ENCODE measurements around the gene EFR3B.

EFR3B gene

GRCh38 chr2:25065768-25066167 lies 23.9 kb downstream of the EFR3B start:
- no peaks in the 10 kb centered on the region for H3K4me1 ChIP-seq (ENCODE audit: insufficient read depth, low read length)

GRCh38 chr2:25066455-25066854 lies 24.6 kb downstream of the EFR3B start:
- Histone ChIP-seq H2AFZ (ENCODE audit: low read depth, low read length) (no peak overlapping the region), H3K4me3 (ENCODE audit: low read length) (no peak overlapping the region), H3K9me3 (ENCODE audit: low read length) (peaks cover 7% of the 10 kb centered on the region), H3K4me1 (ENCODE audit: insufficient read depth, low read length) (no peaks in the 10 kb centered on the region), H3K36me3 (ENCODE audit: insufficient read depth, low read length) (no peaks in the 10 kb centered on the region), H3K27me3 (ENCODE audit: insufficient read depth, low read length) (no peaks in the 10 kb centered on the region)

More at GRCh38 chr2:25065768-25066167, 23.9 kb downstream of the EFR3B start:
- Histone ChIP-seq H3K27me3 (ENCODE audit: insufficient read depth, low read length) (no peaks in the 10 kb centered on the region), H3K9me3 (ENCODE audit: low read length) (peaks cover 7% of the 10 kb centered on the region), H3K4me3 (ENCODE audit: low read length) (no peak overlapping the region), H3K36me3 (ENCODE audit: insufficient read depth, low read length) (no peaks in the 10 kb centered on the region), H2AFZ (ENCODE audit: low read depth, low read length) (no peak overlapping the region)

GRCh38 chr2:25068217-25068616 lies 26.3 kb downstream of the EFR3B start:
- no peaks in the 10 kb centered on the region for H3K27me3 ChIP-seq (ENCODE audit: insufficient read depth, low read length)
- no peak overlapping the region for H2AFZ ChIP-seq (ENCODE audit: low read depth, low read length)
- H3K4me3 ChIP-seq (ENCODE audit: low read length), result no peak overlapping the region
- peaks cover 7% of the 10 kb centered on the region for H3K9me3 ChIP-seq (ENCODE audit: low read length)
- H3K36me3 ChIP-seq (ENCODE audit: insufficient read depth, low read length), result no peaks in the 10 kb centered on the region
- H3K4me1 ChIP-seq (ENCODE audit: insufficient read depth, low read length), result no peaks in the 10 kb centered on the region

DNA sequence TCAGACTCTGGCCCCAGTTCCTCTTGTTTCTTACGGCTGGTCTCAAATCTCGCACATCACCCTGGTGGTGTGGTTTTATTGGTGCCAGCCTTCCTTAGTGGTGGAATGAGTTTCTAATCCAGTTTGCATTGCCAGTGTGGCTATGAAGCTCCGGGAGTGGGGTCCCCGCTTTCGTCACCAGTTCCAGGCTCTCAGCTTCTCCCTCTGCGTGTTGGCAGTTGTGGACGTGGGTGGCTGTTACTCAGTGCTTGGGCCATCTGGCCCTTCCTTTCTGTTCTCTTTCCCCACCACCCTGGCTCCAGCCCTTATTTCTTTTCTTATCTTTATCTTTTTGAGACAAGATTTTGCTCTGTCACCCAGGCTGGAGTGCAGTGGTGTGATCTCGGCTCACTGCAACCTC lies 30.1 kb downstream of the EFR3B start:
- no peaks in the 10 kb centered on the region for H3K4me1 ChIP-seq (ENCODE audit: insufficient read depth, low read length)
- H2AFZ ChIP-seq (ENCODE audit: low read depth, low read length), result no peak overlapping the region
- H3K36me3 ChIP-seq (ENCODE audit: insufficient read depth, low read length), result peaks cover 2% of the 10 kb centered on the region
- H3K4me3 ChIP-seq (ENCODE audit: low read length), result no peak overlapping the region
- peaks cover 1% of the 10 kb centered on the region for H3K9me3 ChIP-seq (ENCODE audit: low read length)
- H3K27me3 ChIP-seq (ENCODE audit: insufficient read depth, low read length), result no peaks in the 10 kb centered on the region

DNA sequence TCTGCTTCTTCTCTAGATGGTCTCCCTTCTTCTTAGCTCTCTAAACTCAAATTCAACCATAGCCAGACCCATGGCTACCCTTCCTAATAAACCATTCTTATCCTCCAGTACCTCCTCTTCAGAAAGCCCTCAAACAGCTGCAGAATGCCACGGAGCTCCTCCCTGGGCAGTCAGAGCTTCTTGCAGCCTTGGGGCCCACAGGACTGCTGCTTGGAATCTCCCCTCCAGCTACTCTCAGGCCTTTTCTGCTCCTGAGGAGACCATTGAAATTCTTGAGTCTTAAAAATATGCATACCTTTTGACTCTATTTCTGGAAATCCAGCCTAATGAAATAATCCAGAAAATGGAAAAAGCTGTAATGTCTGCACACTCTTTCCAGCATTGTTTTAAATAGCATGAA lies 30.7 kb downstream of the EFR3B start:
- Histone ChIP-seq H2AFZ (ENCODE audit: low read depth, low read length) (no peak overlapping the region), H3K36me3 (ENCODE audit: insufficient read depth, low read length) (peaks cover 2% of the 10 kb centered on the region), H3K9me3 (ENCODE audit: low read length) (peaks cover 1% of the 10 kb centered on the region), H3K4me3 (ENCODE audit: low read length) (no peak overlapping the region), H3K4me1 (ENCODE audit: insufficient read depth, low read length) (no peaks in the 10 kb centered on the region), H3K27me3 (ENCODE audit: insufficient read depth, low read length) (no peaks in the 10 kb centered on the region)

DNA sequence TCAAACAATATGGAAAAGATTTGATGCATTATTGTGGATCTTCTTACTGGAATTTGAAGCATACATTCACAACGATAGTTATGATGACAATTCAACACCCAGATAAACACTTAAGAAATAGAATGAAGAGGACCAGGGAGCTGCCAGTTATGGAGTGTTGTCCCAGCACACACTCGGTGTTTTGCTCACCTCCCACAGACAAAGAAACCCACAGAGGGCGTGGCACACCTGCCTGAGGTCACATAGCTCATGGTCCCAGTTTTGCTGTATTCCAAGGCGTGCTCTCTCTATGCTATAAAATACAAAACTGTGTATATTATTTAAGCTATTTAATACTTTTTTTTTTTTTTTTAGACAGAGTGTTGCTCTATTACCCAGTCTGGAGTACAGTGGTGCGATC lies 31.1 kb downstream of the EFR3B start:
- H3K27me3 ChIP-seq (ENCODE audit: insufficient read depth, low read length), result no peaks in the 10 kb centered on the region
- H3K4me1 ChIP-seq (ENCODE audit: insufficient read depth, low read length), result peaks cover under 1% of the 10 kb centered on the region
- H3K36me3 ChIP-seq (ENCODE audit: insufficient read depth, low read length), result peaks cover 2% of the 10 kb centered on the region
- H3K4me3 ChIP-seq (ENCODE audit: low read length), result no peak overlapping the region
- peaks cover 1% of the 10 kb centered on the region for H3K9me3 ChIP-seq (ENCODE audit: low read length)
- H2AFZ ChIP-seq (ENCODE audit: low read depth, low read length), result no peak overlapping the region

- Histone ChIP-seq H3K9me3 (ENCODE audit: low read length) (peaks cover 1% of the 10 kb centered on the region), H3K4me3 (ENCODE audit: low read length) (no peak overlapping the region), H3K27me3 (ENCODE audit: insufficient read depth, low read length) (no peaks in the 10 kb centered on the region), H3K36me3 (ENCODE audit: insufficient read depth, low read length) (peaks cover 2% of the 10 kb centered on the region), H2AFZ (ENCODE audit: low read depth, low read length) (no peak overlapping the region), H3K4me1 (ENCODE audit: insufficient read depth, low read length) (peaks cover 5% of the 10 kb centered on the region)
These were observed 32.0 kb downstream of the EFR3B start for GRCh38 chr2:25073914-25074313.

GRCh38 chr2:25074826-25075225 lies 33.0 kb downstream of the EFR3B start:
- no peaks in the 10 kb centered on the region for H3K27me3 ChIP-seq (ENCODE audit: insufficient read depth, low read length)
- H3K4me3 ChIP-seq (ENCODE audit: low read length), result no peak overlapping the region
- peaks cover 2% of the 10 kb centered on the region for H3K36me3 ChIP-seq (ENCODE audit: insufficient read depth, low read length)
- H3K9me3 ChIP-seq (ENCODE audit: low read length), result peaks cover 1% of the 10 kb centered on the region
- H3K4me1 ChIP-seq (ENCODE audit: insufficient read depth, low read length), result peaks cover 5% of the 10 kb centered on the region
- H2AFZ ChIP-seq (ENCODE audit: low read depth, low read length), result no peak overlapping the region

DNA sequence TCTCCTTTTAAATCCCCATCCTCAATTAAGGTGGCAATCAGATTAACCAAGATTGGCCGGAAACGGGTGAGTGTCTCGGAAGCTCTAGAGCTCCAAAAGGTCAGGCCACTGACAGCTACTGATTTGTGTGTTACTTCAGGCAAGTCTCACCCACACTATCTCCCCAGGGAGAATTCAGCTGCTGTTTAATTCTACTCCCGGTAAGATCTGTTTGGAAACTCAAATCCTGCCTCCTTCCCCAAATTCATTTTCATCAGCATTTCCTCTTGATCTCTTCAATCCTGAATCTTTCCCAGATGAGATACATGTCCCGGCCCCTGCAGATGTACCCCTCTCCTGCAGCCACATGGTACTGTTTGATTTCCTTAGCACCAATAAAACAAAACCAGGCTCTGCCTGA lies 34.9 kb downstream of the EFR3B start:
- peaks cover 1% of the 10 kb centered on the region for H3K9me3 ChIP-seq (ENCODE audit: low read length)
- H3K4me1 ChIP-seq (ENCODE audit: insufficient read depth, low read length), result peaks cover 5% of the 10 kb centered on the region
- no peaks in the 10 kb centered on the region for H3K27me3 ChIP-seq (ENCODE audit: insufficient read depth, low read length)
- H3K4me3 ChIP-seq (ENCODE audit: low read length), result no peak overlapping the region
- H2AFZ ChIP-seq (ENCODE audit: low read depth, low read length), result no peak overlapping the region
- H3K36me3 ChIP-seq (ENCODE audit: insufficient read depth, low read length), result peaks cover 2% of the 10 kb centered on the region

GRCh38 chr2:25077789-25078169 lies 35.9 kb downstream of the EFR3B start:
- peaks cover 2% of the 10 kb centered on the region for H3K36me3 ChIP-seq (ENCODE audit: insufficient read depth, low read length)
- H3K9me3 ChIP-seq (ENCODE audit: low read length), result peaks cover 1% of the 10 kb centered on the region
- peaks cover 5% of the 10 kb centered on the region for H3K4me1 ChIP-seq (ENCODE audit: insufficient read depth, low read length)
- H3K4me3 ChIP-seq (ENCODE audit: low read length), result no peak overlapping the region
- no peak overlapping the region for H2AFZ ChIP-seq (ENCODE audit: low read depth, low read length)
- H3K27me3 ChIP-seq (ENCODE audit: insufficient read depth, low read length), result no peaks in the 10 kb centered on the region

DNA sequence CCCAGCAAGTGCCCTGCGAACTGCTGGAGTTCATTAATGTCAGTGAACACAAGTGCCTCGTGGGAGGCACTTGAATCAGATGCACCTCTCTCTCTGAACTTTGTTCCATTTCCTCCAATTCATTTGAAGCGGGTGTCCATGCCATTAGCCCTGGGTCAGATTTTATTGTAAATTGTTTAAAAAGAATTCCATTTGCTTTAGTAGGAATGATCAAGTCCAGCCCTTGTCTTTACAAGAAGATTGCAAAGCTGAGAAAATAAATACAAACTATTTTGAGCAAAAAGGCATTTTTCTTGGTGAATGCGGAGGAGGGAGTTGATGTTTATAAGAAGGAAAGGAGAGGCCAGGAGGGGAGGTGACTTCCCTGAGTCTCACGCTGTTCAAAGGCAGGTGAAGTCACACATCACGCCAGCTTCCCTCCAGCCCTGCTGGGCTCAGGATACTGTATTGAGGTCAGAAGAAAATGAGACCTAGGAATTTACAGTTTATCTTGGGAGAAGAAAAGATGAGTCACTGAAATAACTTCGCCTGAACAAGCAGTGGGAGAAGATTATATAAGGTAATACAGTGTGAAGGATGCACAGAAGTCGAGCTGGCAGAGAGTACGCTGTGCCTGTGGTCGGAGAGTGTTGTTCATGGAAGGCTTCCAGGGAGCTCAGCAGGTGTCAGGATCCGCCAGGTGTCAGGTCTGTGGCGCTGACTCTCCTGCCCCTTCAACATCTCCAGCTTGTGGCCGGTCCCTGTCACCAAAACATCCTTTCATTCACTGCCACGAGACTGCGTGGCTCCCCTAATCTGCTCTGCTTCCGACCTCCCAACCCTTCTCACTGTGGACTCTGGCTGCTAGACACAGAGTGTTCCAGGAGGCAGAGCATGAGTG lies 36.5 kb downstream of the EFR3B start:
- H3K36me3 ChIP-seq (ENCODE audit: insufficient read depth, low read length), result peaks cover 2% of the 10 kb centered on the region
- H3K27me3 ChIP-seq (ENCODE audit: insufficient read depth, low read length), result no peaks in the 10 kb centered on the region
- H3K4me1 ChIP-seq (ENCODE audit: insufficient read depth, low read length), result peaks cover 5% of the 10 kb centered on the region
- peaks cover 1% of the 10 kb centered on the region for H3K9me3 ChIP-seq (ENCODE audit: low read length)
- no peak overlapping the region for H3K4me3 ChIP-seq (ENCODE audit: low read length)
- H2AFZ ChIP-seq (ENCODE audit: low read depth, low read length), result no peak overlapping the region

- Histone ChIP-seq H3K4me1 (ENCODE audit: insufficient read depth, low read length) (peaks cover 5% of the 10 kb centered on the region), H2AFZ (ENCODE audit: low read depth, low read length) (no peak overlapping the region), H3K36me3 (ENCODE audit: insufficient read depth, low read length) (no peaks in the 10 kb centered on the region)
These were observed 37.3 kb downstream of the EFR3B start for GRCh38 chr2:25079050-25079635.

DNA sequence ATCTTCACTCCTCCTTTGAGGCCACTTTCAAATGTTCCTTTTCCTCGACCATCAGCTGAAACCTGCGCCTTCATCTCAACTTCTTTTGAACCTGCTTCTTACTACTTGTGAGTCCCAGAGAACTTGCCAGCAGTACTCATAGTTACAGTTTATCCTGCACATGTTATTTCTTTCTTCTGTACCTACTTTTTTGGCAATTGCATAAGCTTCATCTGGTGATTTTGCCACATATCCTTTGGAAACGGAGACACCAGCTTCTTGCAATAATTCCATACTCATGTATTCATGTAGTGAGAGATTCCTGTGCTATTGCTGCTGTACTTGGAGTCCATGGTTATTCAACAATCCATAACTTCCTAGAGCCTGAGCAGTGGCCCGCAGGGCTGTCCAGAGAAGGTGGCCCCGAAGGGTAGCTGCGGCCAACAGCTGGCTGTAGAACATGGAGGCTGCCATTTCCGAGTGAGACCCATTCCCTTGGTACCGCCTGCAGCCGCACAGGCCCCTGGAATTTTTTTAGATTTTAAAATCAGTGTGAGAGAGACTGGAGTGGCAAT lies 39.4 kb downstream of the EFR3B start:
- no peak overlapping the region for H3K4me3 ChIP-seq (ENCODE audit: low read length)

More at GRCh38 chr2:25079050-25079635, 37.3 kb downstream of the EFR3B start:
- H3K9me3 ChIP-seq (ENCODE audit: low read length), result no peaks in the 10 kb centered on the region
- no peak overlapping the region for H3K4me3 ChIP-seq (ENCODE audit: low read length)
- no peaks in the 10 kb centered on the region for H3K27me3 ChIP-seq (ENCODE audit: insufficient read depth, low read length)

More for the DNA sequence above, 39.4 kb downstream of the EFR3B start:
- Histone ChIP-seq H3K9me3 (ENCODE audit: low read length) (no peaks in the 10 kb centered on the region), H3K27me3 (ENCODE audit: insufficient read depth, low read length) (no peaks in the 10 kb centered on the region), H3K36me3 (ENCODE audit: insufficient read depth, low read length) (no peaks in the 10 kb centered on the region), H3K4me1 (ENCODE audit: insufficient read depth, low read length) (peaks cover 5% of the 10 kb centered on the region), H2AFZ (ENCODE audit: low read depth, low read length) (no peak overlapping the region)

Data from neuron (in vitro differentiated cells).